Measurements from ENCODE around the gene COG5. TPM values are rescaled to one million over a fixed set of nuclear protein-coding genes. Genes with fewer than 3 reads are reported as not detected.

COG5 gene
- total and polyA plus RNA-seq, 9 of the 15 experiments (the other 6 are each of a cell fraction or from before 2014, with no cell fraction given) = 15.3 to 75.1 (median 56.4) TPM

GRCh38 chr7:107594961-107595737, 31.4 kb upstream of the COG5 start:
- Histone ChIP-seq H3K9me3 (replicated peaks; ENCODE audit: control insufficient read depth, insufficient read depth, low read depth, low read length) (no peaks in the 10 kb centered on the region), H3K4me3 (no peak overlapping the region), H3K4me2 (ENCODE audit: insufficient read depth, low read length) (no peak overlapping the region), H3K36me3 (ENCODE audit: control insufficient read depth, insufficient read depth, low read length) (peaks cover 69% of the 10 kb centered on the region), H3K27ac (ENCODE audit: extremely low read depth, low read depth, low read length) (no peak overlapping the region), H3K4me1 (replicated peaks in 1 of 2; ENCODE audit: control insufficient read depth in 2 of 2, insufficient read depth in 2 of 2, low read length in 2 of 2) (no peaks in the 10 kb centered on the region), H4K20me1 (replicated peaks; ENCODE audit: control insufficient read depth, insufficient read depth, low read length) (no peaks in the 10 kb centered on the region), H3K79me2 (ENCODE audit: control insufficient read depth, insufficient read depth, low read length) (no peaks in the 10 kb centered on the region), H2AFZ (ENCODE audit: low read depth, low read length) (no peak overlapping the region), H3K9ac (ENCODE audit: insufficient read depth in 1 of 2, low read depth in 2 of 2, low read length in 2 of 2) (no peak overlapping the region), H3K9me1 (ENCODE audit: control insufficient read depth, insufficient read depth, low read length) (peaks cover 2% of the 10 kb centered on the region), H3K27me3 (ENCODE audit: control insufficient read depth in 2 of 2, insufficient read depth in 2 of 2, low read length in 2 of 2) (no peaks in the 10 kb centered on the region)
- WGBS (ENCODE audit: insufficient coverage, low coverage, missing lambda C conversion rate) = 92% methylated on average over 4 of the region's 4 CpGs
- FAIRE-seq = no peak
- in situ Hi-C loops (cut with MboI) (no loop called here), intact Hi-C loops (cut with micrococcal nuclease) (no loop called here)
- DNase-seq (ENCODE audit: extremely low read depth in 1 of 4, low spot score in 3 of 4) = no peak
- TF ChIP-seq CBFA2T3 (IDR thresholded peaks at IDR 0.05) (no peak), ZBED1 (IDR thresholded peaks at IDR 0.05) (no peak)
- ChIA-PET CTCF (ENCODE audit: low intra/inter-chr PET ratio) (no interaction called here), POLR2A (interaction anchor here (0.6 to 1.6 kb wide), 5 partner anchors 9 to 365 kb away, joined by 3 to 4 read pairs (median 3); no protein-coding TSS in a partner anchor)
- ATAC-seq = no peak
- no TSS peak for BruUV-seq (replicated peaks)

- no peaks in the 10 kb centered on the region for H4K20me1 ChIP-seq (replicated peaks; ENCODE audit: control insufficient read depth, insufficient read depth, low read length)
- no peaks in the 10 kb centered on the region for H3K9me3 ChIP-seq (replicated peaks; ENCODE audit: control insufficient read depth, insufficient read depth, low read depth, low read length)
- in situ Hi-C loops (cut with MboI) (no loop called here), intact Hi-C loops (cut with micrococcal nuclease) (no loop called here)
- CTCF ChIA-PET (ENCODE audit: low intra/inter-chr PET ratio) = no interaction called here
- TF ChIP-seq NR3C1 (CRISPR knock-in tag; IDR thresholded peaks at IDR 0.05) (no peak), TCF3 (CRISPR knock-in tag; IDR thresholded peaks at IDR 0.05) (no peak), HCFC1 (IDR thresholded peaks at IDR 0.05; ENCODE audit: low read depth, low read length) (no peak), DPF2 (IDR thresholded peaks at IDR 0.05) (no peak), HBP1 (CRISPR knock-in tag; IDR thresholded peaks at IDR 0.05) (no peak)
- TF ChIP-seq, protein P1, sequence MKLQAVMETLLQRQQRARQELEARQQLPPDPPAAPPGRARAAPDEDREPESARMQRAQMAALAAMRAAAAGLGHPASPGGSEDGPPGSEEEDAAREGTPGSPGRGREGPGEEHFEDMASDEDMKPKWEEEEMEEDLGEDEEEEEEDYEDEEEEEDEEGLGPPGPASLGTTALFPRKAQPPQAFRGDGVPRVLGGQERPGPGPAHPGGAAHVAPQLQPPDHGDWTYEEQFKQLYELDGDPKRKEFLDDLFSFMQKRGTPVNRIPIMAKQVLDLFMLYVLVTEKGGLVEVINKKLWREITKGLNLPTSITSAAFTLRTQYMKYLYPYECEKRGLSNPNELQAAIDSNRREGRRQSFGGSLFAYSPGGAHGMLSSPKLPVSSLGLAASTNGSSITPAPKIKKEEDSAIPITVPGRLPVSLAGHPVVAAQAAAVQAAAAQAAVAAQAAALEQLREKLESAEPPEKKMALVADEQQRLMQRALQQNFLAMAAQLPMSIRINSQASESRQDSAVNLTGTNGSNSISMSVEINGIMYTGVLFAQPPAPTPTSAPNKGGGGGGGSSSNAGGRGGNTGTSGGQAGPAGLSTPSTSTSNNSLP (IDR thresholded peaks at IDR 0.05; ENCODE audit: borderline replicate concordance, low read depth, low read length) = no peak
- H3K4me2 ChIP-seq (ENCODE audit: insufficient read depth, low read length) = no peak overlapping the region
- no peaks in the 10 kb centered on the region for H3K27me3 ChIP-seq (ENCODE audit: control insufficient read depth in 2 of 2, insufficient read depth in 2 of 2, low read length in 2 of 2)
- WGBS (ENCODE audit: insufficient coverage, low coverage, missing lambda C conversion rate) = 84% methylated on average over 1 of the region's 1 CpG
- POLR2A ChIA-PET = interaction anchor here (0.5 to 2.2 kb wide), 2 partner anchors 11 to 21 kb away, joined by 3 to 12 read pairs; no protein-coding TSS in a partner anchor
- H3K79me2 ChIP-seq (ENCODE audit: control insufficient read depth, insufficient read depth, low read length) = peaks cover 6% of the 10 kb centered on the region; the same call in 1 of the 3 replicates
- peaks cover 71% of the 10 kb centered on the region for H3K36me3 ChIP-seq (ENCODE audit: control insufficient read depth, insufficient read depth, low read length)
- DNase-seq (ENCODE audit: extremely low read depth in 1 of 4, low spot score in 3 of 4) (no peak), FAIRE-seq (no peak), ATAC-seq (0 out of 3 replicates have a peak, but pooled peaks have one; percentile 34)
- H3K4me1 ChIP-seq (replicated peaks in 1 of 2; ENCODE audit: control insufficient read depth in 2 of 2, insufficient read depth in 2 of 2, low read length in 2 of 2) = no peaks in the 10 kb centered on the region
- H3K9me1 ChIP-seq (ENCODE audit: control insufficient read depth, insufficient read depth, low read length) = peaks cover 2% of the 10 kb centered on the region
- no peak overlapping the region for H3K27ac ChIP-seq (ENCODE audit: extremely low read depth, low read depth, low read length)
- BruUV-seq (replicated peaks) = no TSS peak
- H3K4me3 ChIP-seq = no peak overlapping the region
- H2AFZ ChIP-seq (ENCODE audit: low read depth, low read length) = no peak overlapping the region
- no peak overlapping the region for H3K9ac ChIP-seq (ENCODE audit: insufficient read depth in 1 of 2, low read depth in 2 of 2, low read length in 2 of 2)
These were observed 29.3 kb upstream of the COG5 start for GRCh38 chr7:107593025-107593410.
